BLaER1 treated with 17β-estradiol and CSF1 and Interleukin-3, amounts not matched to agents 10 nM and 100 nM (cell line): Measurements from ENCODE around the gene SLC35G6.
A peak's percentile ranks its signal among the peaks of the same experiment; 100 is the strongest.

Experiments used
- H3K27ac ChIP-seq, 11 experiments: shearing (Covaris generic); formaldehyde crosslinking; 2 replicates each; pipeline ENCODE4 v1.8.1; 2022
- H3K27me3 ChIP-seq, 11 experiments: shearing (Covaris generic); formaldehyde crosslinking; 2 replicates each; pipeline ENCODE4 v1.8.1; 2022
- H3K36me3 ChIP-seq, 11 experiments: shearing (Covaris generic); formaldehyde crosslinking; 2 replicates each; pipeline ENCODE4 v1.8.1; 2022
- H3K4me1 ChIP-seq, 10 experiments: shearing (Covaris generic); formaldehyde crosslinking; 2 replicates each; pipeline ENCODE4 v1.8.1; 2022
- H3K4me2 ChIP-seq, 11 experiments: shearing (Covaris generic); formaldehyde crosslinking; 2 replicates each; pipeline ENCODE4 v1.8.1; 2022
- H3K4me3 ChIP-seq, 10 experiments: shearing (Covaris generic); formaldehyde crosslinking; 2 replicates each; pipeline ENCODE4 v1.8.1; 2022
- H3K9ac ChIP-seq, 11 experiments: shearing (Covaris generic); formaldehyde crosslinking; 2 replicates each; pipeline ENCODE4 v1.8.1; 2022
- H3K9me3 ChIP-seq, 11 experiments: shearing (Covaris generic); formaldehyde crosslinking; replicated peaks in 1 of 11; 2 replicates each; pipeline ENCODE4 v1.8.1; 2022
- H4K20me1 ChIP-seq, 11 experiments: shearing (Covaris generic); formaldehyde crosslinking; 2 replicates each; pipeline ENCODE4 v1.8.1; 2022
- Cebpa-rat ChIP-seq, 11 experiments: shearing (Covaris generic); IDR thresholded peaks; 2 replicates each; pipeline ENCODE4 v1.8.1; 2022

The SLC35G6 gene

GRCh38 chr17:7496470-7497183 is 15.4 kb downstream of the SLC35G6 start:
- H3K36me3 ChIP-seq = peaks cover 81 to 100% (median 99%) of the 10 kb centered on the region in 11 experiments
- H3K27ac ChIP-seq = no peak overlapping the region

GRCh38 chr17:7497228-7497627 is 16.0 kb downstream of the SLC35G6 start:
- Histone ChIP-seq H3K9me3 (no peaks in the 10 kb centered on the region), H4K20me1 (peaks cover 53 to 100% (median 94%) of the 10 kb centered on the region in 11 experiments), H3K9ac (no peak overlapping the region), H3K4me1 (peaks cover 0 to 12% (median 0%) of the 10 kb centered on the region in 10 experiments; a peak in 3 of 20 replicates), H3K27me3 (no peaks in the 10 kb centered on the region), H3K36me3 (peaks cover 86 to 100% (median 99%) of the 10 kb centered on the region in 11 experiments), H3K27ac (no peak overlapping the region), H3K4me3 (no peak overlapping the region), H3K4me2 (no peak overlapping the region)
- no peak for TF ChIP-seq Cebpa-rat (IDR thresholded peaks at IDR 0.05)

More at GRCh38 chr17:7496470-7497183, 15.4 kb downstream of the SLC35G6 start:
- Histone ChIP-seq H3K9me3 (no peaks in the 10 kb centered on the region), H3K9ac (no peak overlapping the region), H4K20me1 (peaks cover 56 to 100% (median 94%) of the 10 kb centered on the region in 11 experiments), H3K4me2 (no peak overlapping the region), H3K4me3 (no peak overlapping the region), H3K4me1 (peaks cover 0 to 13% (median 1%) of the 10 kb centered on the region in 10 experiments; a peak in 7 of 20 replicates), H3K27me3 (no peaks in the 10 kb centered on the region)
- TF ChIP-seq Cebpa-rat (IDR thresholded peaks at IDR 0.05) = no peak

GRCh38 chr17:7497636-7498035 is 16.4 kb downstream of the SLC35G6 start:
- peaks cover 0 to 8% (median 0%) of the 10 kb centered on the region in 10 experiments; a peak in 3 of 20 replicates for H3K4me1 ChIP-seq
- H3K9me3 ChIP-seq = no peaks in the 10 kb centered on the region
- no peak overlapping the region for H3K9ac ChIP-seq
- H3K36me3 ChIP-seq = peaks cover 87 to 100% (median 99%) of the 10 kb centered on the region in 11 experiments
- no peaks in the 10 kb centered on the region for H3K27me3 ChIP-seq
- no peak overlapping the region for H3K4me2 ChIP-seq
- peaks cover 49 to 100% (median 94%) of the 10 kb centered on the region in 11 experiments for H4K20me1 ChIP-seq
- no peak overlapping the region for H3K4me3 ChIP-seq
- TF ChIP-seq Cebpa-rat (IDR thresholded peaks at IDR 0.05) = no peak
- H3K27ac ChIP-seq = no peak overlapping the region

- peaks cover 33 to 100% (median 94%) of the 10 kb centered on the region in 11 experiments for H4K20me1 ChIP-seq
- H3K9ac ChIP-seq = no peak overlapping the region
- H3K4me3 ChIP-seq = no peak overlapping the region
- no peaks in the 10 kb centered on the region for H3K9me3 ChIP-seq
- TF ChIP-seq Cebpa-rat (IDR thresholded peaks at IDR 0.05) = no peak
- H3K4me2 ChIP-seq = no peak overlapping the region
- peaks cover 93 to 100% (median 100%) of the 10 kb centered on the region in 11 experiments for H3K36me3 ChIP-seq
- H3K27me3 ChIP-seq = no peaks in the 10 kb centered on the region
- no peak overlapping the region for H3K27ac ChIP-seq
- H3K4me1 ChIP-seq = no peaks in the 10 kb centered on the region
These were observed 17.9 kb downstream of the SLC35G6 start for GRCh38 chr17:7499161-7499560.

GRCh38 chr17:7501729-7502128 is 20.5 kb downstream of the SLC35G6 start:
- Histone ChIP-seq H3K27me3 (no peaks in the 10 kb centered on the region), H3K9ac (0 out of 22 replicates have a peak overlapping the region, but pooled peaks of 1 of the 11 experiments have one; percentile 26), H3K36me3 (peaks cover 100% of the 10 kb centered on the region in 11 experiments), H3K4me3 (no peak overlapping the region), H4K20me1 (peaks cover 10 to 99% (median 78%) of the 10 kb centered on the region in 11 experiments; a peak in 21 of 22 replicates), H3K27ac (no peak overlapping the region), H3K4me2 (no peak overlapping the region), H3K4me1 (no peaks in the 10 kb centered on the region), H3K9me3 (no peaks in the 10 kb centered on the region)
- no peak for TF ChIP-seq Cebpa-rat (IDR thresholded peaks at IDR 0.05)

GRCh38 chr17:7502171-7502847 is 21.1 kb downstream of the SLC35G6 start:
- H3K27ac ChIP-seq = no peak overlapping the region
- H4K20me1 ChIP-seq = peaks cover 7 to 99% (median 78%) of the 10 kb centered on the region in 11 experiments; a peak in 21 of 22 replicates
- peaks cover 100% of the 10 kb centered on the region in 11 experiments for H3K36me3 ChIP-seq

GRCh38 chr17:7502987-7503386 is 21.7 kb downstream of the SLC35G6 start:
- TF ChIP-seq Cebpa-rat (IDR thresholded peaks at IDR 0.05) = no peak
- Histone ChIP-seq H3K36me3 (peaks cover 100% of the 10 kb centered on the region in 11 experiments), H3K9ac (no peak overlapping the region), H3K4me3 (no peak overlapping the region), H3K9me3 (no peaks in the 10 kb centered on the region), H3K27me3 (no peaks in the 10 kb centered on the region), H4K20me1 (peaks cover 3 to 99% (median 72%) of the 10 kb centered on the region in 11 experiments; a peak in 21 of 22 replicates), H3K4me2 (no peak overlapping the region), H3K27ac (no peak overlapping the region), H3K4me1 (no peaks in the 10 kb centered on the region)

More at GRCh38 chr17:7502171-7502847, 21.1 kb downstream of the SLC35G6 start:
- no peaks in the 10 kb centered on the region for H3K4me1 ChIP-seq
- no peaks in the 10 kb centered on the region for H3K9me3 ChIP-seq
- H3K4me3 ChIP-seq = no peak overlapping the region
- no peak overlapping the region for H3K4me2 ChIP-seq
- H3K9ac ChIP-seq = peak overlapping the region in 1 of 11 experiments; percentile 26; a peak in 1 of 22 replicates
- no peaks in the 10 kb centered on the region for H3K27me3 ChIP-seq
- TF ChIP-seq Cebpa-rat (IDR thresholded peaks at IDR 0.05) = no peak

GRCh38 chr17:7503521-7503920 is 22.3 kb downstream of the SLC35G6 start:
- no peak for TF ChIP-seq Cebpa-rat (IDR thresholded peaks at IDR 0.05)
- H3K9ac ChIP-seq = no peak overlapping the region; a peak in 1 of 22 replicates
- H3K27ac ChIP-seq = no peak overlapping the region
- peaks cover 100% of the 10 kb centered on the region in 11 experiments for H3K36me3 ChIP-seq
- H3K9me3 ChIP-seq = no peaks in the 10 kb centered on the region
- no peaks in the 10 kb centered on the region for H3K4me1 ChIP-seq
- H4K20me1 ChIP-seq = peaks cover 3 to 96% (median 70%) of the 10 kb centered on the region in 11 experiments; a peak in 21 of 22 replicates
- no peaks in the 10 kb centered on the region for H3K27me3 ChIP-seq
- H3K4me2 ChIP-seq = no peak overlapping the region
- no peak overlapping the region for H3K4me3 ChIP-seq

- Histone ChIP-seq H3K4me1 (peaks cover 0 to 7% (median 0%) of the 10 kb centered on the region in 10 experiments; a peak in 2 of 20 replicates), H3K9me3 (no peaks in the 10 kb centered on the region), H3K4me3 (no peak overlapping the region), H3K27me3 (no peaks in the 10 kb centered on the region), H3K4me2 (no peak overlapping the region), H3K27ac (no peak overlapping the region), H4K20me1 (peaks cover 0 to 86% (median 61%) of the 10 kb centered on the region in 11 experiments; a peak in 18 of 22 replicates), H3K9ac (no peak overlapping the region), H3K36me3 (peaks cover 100% of the 10 kb centered on the region in 11 experiments)
- no peak for TF ChIP-seq Cebpa-rat (IDR thresholded peaks at IDR 0.05)
These were observed 26.9 kb downstream of the SLC35G6 start for GRCh38 chr17:7508145-7508544.
